C4-2B (cell line): ENCODE data around the gene SHOX.

Experiments used
- CTCF ChIP-seq: fragments of 450-650 bp; conservative IDR thresholded peaks from 2 replicates; pipeline ENCODE4 v1.5.1; 2017; ENCODE audit warnings: mild to moderate bottlenecking
- ZFX ChIP-seq: fragments of 450-650 bp; IDR thresholded peaks from 2 replicates; pipeline ENCODE4 v1.6.1; 2017

- TF ChIP-seq CTCF (no peak), ZFX (no peak)
These were observed 3.7 kb upstream of the SHOX start for GRCh38 chrX:626745-627509.
